DOHH2 (cell line): ENCODE measurements around the gene MED4.

Experiments
- EZH2phosphoT487 ChIP-seq: fragments of 200-600 bp; sonication (generic); IDR thresholded peaks from 2 replicates; pipeline ENCODE4 v1.6.1; 2017; ENCODE audit warnings: borderline replicate concordance, mild to moderate bottlenecking, antibody characterized with exemption, low read length, moderate library complexity, mixed read lengths
- TF ChIP-seq, protein P1 (sequence below): fragments of 200-600 bp; sonication (generic); IDR thresholded peaks from one replicate; pipeline ENCODE4 v1.5.1; 2014; ENCODE audit warnings: antibody characterized with exemption, mild to moderate bottlenecking, low read depth, low read length; ENCODE audit not compliant: poor library complexity, severe bottlenecking

DNA sequence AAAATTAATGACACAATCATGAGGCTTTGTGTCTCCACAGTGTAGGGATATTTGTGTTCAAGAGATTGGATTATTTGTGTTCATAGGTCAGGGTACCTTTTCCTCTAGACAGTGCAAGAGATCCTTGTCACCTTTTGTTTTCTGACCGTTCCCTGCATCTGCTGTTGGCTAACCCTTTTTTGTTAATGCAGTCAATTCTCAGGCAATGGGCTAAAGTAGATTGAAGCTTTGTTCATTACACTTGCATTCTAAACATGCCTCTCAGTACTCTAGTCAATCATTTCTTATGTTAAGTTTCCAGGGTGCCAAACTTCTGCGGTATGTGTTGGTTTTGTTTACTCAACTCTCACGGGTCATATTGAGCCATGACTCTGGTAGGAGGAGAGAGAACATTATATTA is 1.8 kb upstream of the MED4 start:
- TF ChIP-seq, protein P1, sequence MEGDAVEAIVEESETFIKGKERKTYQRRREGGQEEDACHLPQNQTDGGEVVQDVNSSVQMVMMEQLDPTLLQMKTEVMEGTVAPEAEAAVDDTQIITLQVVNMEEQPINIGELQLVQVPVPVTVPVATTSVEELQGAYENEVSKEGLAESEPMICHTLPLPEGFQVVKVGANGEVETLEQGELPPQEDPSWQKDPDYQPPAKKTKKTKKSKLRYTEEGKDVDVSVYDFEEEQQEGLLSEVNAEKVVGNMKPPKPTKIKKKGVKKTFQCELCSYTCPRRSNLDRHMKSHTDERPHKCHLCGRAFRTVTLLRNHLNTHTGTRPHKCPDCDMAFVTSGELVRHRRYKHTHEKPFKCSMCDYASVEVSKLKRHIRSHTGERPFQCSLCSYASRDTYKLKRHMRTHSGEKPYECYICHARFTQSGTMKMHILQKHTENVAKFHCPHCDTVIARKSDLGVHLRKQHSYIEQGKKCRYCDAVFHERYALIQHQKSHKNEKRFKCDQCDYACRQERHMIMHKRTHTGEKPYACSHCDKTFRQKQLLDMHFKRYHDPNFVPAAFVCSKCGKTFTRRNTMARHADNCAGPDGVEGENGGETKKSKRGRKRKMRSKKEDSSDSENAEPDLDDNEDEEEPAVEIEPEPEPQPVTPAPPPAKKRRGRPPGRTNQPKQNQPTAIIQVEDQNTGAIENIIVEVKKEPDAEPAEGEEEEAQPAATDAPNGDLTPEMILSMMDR: no peak
- TF ChIP-seq EZH2phosphoT487: no peak
